Measurements from ENCODE around the gene NFKB2. TPM values are rescaled to one million over a fixed set of nuclear protein-coding genes. Genes with fewer than 3 reads are reported as not detected.

The NFKB2 gene
- total RNA-seq, 1 donor from 2014 or later, result 30.9 TPM

- DNase-seq, result no peak
Measured at GRCh38 chr10:102403115-102403514, 7.6 kb downstream of the NFKB2 start.

GRCh38 chr10:102404361-102405107, 9.0 kb downstream of the NFKB2 start:
- intact Hi-C loops (cut with DNase I), result no loop called here
- Histone ChIP-seq H3K27me3 (ENCODE audit: low read depth) (peaks cover 18% of the 10 kb centered on the region), H3K27ac (no peak overlapping the region), H3K4me1 (peaks cover 12% of the 10 kb centered on the region), H3K4me3 (no peak overlapping the region), H3K36me3 (peaks cover 34% of the 10 kb centered on the region), H3K9me3 (no peaks in the 10 kb centered on the region)
- no peak for DNase-seq
- no peak for ATAC-seq
- no peak for TF ChIP-seq CTCF (IDR thresholded peaks at IDR 0.05)

More at GRCh38 chr10:102403115-102403514, 7.6 kb downstream of the NFKB2 start:
- peaks cover 36% of the 10 kb centered on the region for H3K36me3 ChIP-seq
- intact Hi-C loops (cut with DNase I), result no loop called here
- ATAC-seq, result no peak
- peaks cover 8% of the 10 kb centered on the region for H3K27me3 ChIP-seq (ENCODE audit: low read depth)
- no peak for TF ChIP-seq CTCF (IDR thresholded peaks at IDR 0.05)
- peaks cover 18% of the 10 kb centered on the region for H3K4me1 ChIP-seq
- H3K4me3 ChIP-seq, result no peak overlapping the region
- no peak overlapping the region for H3K27ac ChIP-seq
- H3K9me3 ChIP-seq, result no peaks in the 10 kb centered on the region

GRCh38 chr10:102405108-102405571, 9.6 kb downstream of the NFKB2 start:
- H3K27me3 ChIP-seq (ENCODE audit: low read depth), result peaks cover 24% of the 10 kb centered on the region

GRCh38 chr10:102405632-102406031, 10.1 kb downstream of the NFKB2 start:
- peaks cover 29% of the 10 kb centered on the region for H3K27me3 ChIP-seq (ENCODE audit: low read depth)
- H3K4me1 ChIP-seq, result peaks cover 12% of the 10 kb centered on the region
- no peaks in the 10 kb centered on the region for H3K9me3 ChIP-seq
- H3K27ac ChIP-seq, result no peak overlapping the region
- no peak for ATAC-seq
- TF ChIP-seq CTCF (IDR thresholded peaks at IDR 0.05), result no peak
- DNase-seq, result no peak
- intact Hi-C loops (cut with DNase I), result no loop called here
- H3K36me3 ChIP-seq, result peaks cover 26% of the 10 kb centered on the region
- no peak overlapping the region for H3K4me3 ChIP-seq

More at GRCh38 chr10:102405108-102405571, 9.6 kb downstream of the NFKB2 start:
- intact Hi-C loops (cut with DNase I), result no loop called here
- ATAC-seq (no peak), DNase-seq (no peak)
- peaks cover 9% of the 10 kb centered on the region for H3K4me1 ChIP-seq
- H3K4me3 ChIP-seq, result no peak overlapping the region
- H3K27ac ChIP-seq, result no peak overlapping the region
- H3K36me3 ChIP-seq, result peaks cover 29% of the 10 kb centered on the region
- H3K9me3 ChIP-seq, result no peaks in the 10 kb centered on the region
- TF ChIP-seq CTCF (IDR thresholded peaks at IDR 0.05), result no peak

GRCh38 chr10:102406815-102407214, 11.3 kb downstream of the NFKB2 start:
- DNase-seq, result no peak
- peaks cover 12% of the 10 kb centered on the region for H3K4me1 ChIP-seq

More at GRCh38 chr10:102406815-102407214, 11.3 kb downstream of the NFKB2 start:
- Histone ChIP-seq H3K4me3 (no peak overlapping the region), H3K27ac (no peak overlapping the region), H3K9me3 (no peaks in the 10 kb centered on the region), H3K27me3 (ENCODE audit: low read depth) (peaks cover 41% of the 10 kb centered on the region), H3K36me3 (peaks cover 15% of the 10 kb centered on the region)
- no peak for ATAC-seq
- intact Hi-C loops (cut with DNase I), result no loop called here
- no peak for TF ChIP-seq CTCF (IDR thresholded peaks at IDR 0.05)
